ENCODE data around the gene SLC66A1.

DNA sequence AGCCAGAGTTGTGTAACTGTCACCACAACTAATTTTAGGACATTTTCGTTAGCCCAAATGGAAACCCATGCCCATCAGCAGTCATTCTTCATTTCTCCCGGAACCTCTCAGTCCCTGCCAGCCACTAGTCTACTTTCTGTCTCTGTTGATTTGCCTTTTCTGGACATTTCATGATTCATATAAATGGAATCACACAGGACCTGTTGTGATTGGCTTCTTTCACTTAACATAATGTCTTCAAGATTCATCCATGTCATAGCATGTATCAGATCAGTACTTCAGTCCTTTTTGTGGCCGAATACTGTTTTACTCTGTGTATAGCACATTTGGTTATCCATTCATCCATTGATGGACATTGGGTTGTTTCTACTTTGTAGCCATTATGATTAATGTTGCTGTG is 7.1 kb downstream of the SLC66A1 start:
- TF ChIP-seq ZNF232 (CRISPR knock-in tag; IDR thresholded peaks at IDR 0.05), result no peak
- TF ChIP-seq SP1 (CRISPR knock-in tag; conservative IDR thresholded peaks at IDR 0.05), result no peak
- TF ChIP-seq, protein P1, sequence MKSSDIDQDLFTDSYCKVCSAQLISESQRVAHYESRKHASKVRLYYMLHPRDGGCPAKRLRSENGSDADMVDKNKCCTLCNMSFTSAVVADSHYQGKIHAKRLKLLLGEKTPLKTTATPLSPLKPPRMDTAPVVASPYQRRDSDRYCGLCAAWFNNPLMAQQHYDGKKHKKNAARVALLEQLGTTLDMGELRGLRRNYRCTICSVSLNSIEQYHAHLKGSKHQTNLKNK (CRISPR knock-in tag; IDR thresholded peaks at IDR 0.05), result no peak
- TF ChIP-seq, protein P2, sequence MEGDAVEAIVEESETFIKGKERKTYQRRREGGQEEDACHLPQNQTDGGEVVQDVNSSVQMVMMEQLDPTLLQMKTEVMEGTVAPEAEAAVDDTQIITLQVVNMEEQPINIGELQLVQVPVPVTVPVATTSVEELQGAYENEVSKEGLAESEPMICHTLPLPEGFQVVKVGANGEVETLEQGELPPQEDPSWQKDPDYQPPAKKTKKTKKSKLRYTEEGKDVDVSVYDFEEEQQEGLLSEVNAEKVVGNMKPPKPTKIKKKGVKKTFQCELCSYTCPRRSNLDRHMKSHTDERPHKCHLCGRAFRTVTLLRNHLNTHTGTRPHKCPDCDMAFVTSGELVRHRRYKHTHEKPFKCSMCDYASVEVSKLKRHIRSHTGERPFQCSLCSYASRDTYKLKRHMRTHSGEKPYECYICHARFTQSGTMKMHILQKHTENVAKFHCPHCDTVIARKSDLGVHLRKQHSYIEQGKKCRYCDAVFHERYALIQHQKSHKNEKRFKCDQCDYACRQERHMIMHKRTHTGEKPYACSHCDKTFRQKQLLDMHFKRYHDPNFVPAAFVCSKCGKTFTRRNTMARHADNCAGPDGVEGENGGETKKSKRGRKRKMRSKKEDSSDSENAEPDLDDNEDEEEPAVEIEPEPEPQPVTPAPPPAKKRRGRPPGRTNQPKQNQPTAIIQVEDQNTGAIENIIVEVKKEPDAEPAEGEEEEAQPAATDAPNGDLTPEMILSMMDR (IDR thresholded peaks at IDR 0.05), result no peak
- no peak for TF ChIP-seq TCF7 (CRISPR knock-in tag; IDR thresholded peaks at IDR 0.05; ENCODE audit: low read depth)
- TF ChIP-seq, protein P3, sequence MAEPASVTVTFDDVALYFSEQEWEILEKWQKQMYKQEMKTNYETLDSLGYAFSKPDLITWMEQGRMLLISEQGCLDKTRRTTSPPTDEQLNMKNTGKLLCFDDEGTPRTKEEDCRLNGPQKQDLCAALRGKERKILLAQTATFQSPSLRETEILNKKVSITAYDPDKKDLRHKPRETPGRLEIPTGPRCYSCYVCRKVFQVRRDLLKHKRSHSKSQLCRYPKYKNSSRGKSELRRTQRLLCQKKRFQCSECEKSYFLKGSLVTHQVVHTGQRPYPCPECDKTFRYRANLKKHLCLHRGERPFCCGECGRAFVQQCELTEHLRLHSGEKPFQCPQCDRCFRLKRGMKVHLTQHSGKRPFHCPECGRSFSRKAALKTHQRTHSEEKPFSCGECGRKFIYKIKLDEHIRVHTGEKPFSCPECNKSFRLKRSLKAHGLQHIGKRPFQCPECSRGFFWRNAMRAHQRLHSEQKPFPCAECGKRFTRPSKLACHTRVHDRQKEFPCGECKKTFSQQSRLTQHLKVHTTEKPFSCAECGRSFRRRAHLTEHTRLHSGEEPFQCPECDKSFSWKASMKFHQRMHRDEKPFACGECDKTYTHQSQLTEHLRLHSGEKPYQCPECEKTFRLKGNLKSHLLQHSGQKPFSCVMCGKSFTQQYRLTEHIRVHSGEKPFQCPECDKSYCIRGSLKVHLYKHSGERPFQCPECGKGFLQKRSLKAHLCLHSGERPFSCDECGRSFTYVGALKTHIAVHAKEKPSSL (CRISPR knock-in tag; conservative IDR thresholded peaks at IDR 0.05), result no peak
- no peak for TF ChIP-seq MXD4 (CRISPR knock-in tag; IDR thresholded peaks at IDR 0.05; ENCODE audit: borderline replicate concordance)
- TF ChIP-seq, protein P4, sequence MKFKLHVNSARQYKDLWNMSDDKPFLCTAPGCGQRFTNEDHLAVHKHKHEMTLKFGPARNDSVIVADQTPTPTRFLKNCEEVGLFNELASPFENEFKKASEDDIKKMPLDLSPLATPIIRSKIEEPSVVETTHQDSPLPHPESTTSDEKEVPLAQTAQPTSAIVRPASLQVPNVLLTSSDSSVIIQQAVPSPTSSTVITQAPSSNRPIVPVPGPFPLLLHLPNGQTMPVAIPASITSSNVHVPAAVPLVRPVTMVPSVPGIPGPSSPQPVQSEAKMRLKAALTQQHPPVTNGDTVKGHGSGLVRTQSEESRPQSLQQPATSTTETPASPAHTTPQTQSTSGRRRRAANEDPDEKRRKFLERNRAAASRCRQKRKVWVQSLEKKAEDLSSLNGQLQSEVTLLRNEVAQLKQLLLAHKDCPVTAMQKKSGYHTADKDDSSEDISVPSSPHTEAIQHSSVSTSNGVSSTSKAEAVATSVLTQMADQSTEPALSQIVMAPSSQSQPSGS (CRISPR knock-in tag; IDR thresholded peaks at IDR 0.05; ENCODE audit: borderline replicate concordance, low read depth), result no peak
- TF ChIP-seq, protein P5, sequence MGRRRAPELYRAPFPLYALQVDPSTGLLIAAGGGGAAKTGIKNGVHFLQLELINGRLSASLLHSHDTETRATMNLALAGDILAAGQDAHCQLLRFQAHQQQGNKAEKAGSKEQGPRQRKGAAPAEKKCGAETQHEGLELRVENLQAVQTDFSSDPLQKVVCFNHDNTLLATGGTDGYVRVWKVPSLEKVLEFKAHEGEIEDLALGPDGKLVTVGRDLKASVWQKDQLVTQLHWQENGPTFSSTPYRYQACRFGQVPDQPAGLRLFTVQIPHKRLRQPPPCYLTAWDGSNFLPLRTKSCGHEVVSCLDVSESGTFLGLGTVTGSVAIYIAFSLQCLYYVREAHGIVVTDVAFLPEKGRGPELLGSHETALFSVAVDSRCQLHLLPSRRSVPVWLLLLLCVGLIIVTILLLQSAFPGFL (CRISPR knock-in tag; IDR thresholded peaks at IDR 0.05; ENCODE audit: borderline replicate concordance), result no peak
- TF ChIP-seq, protein P6, sequence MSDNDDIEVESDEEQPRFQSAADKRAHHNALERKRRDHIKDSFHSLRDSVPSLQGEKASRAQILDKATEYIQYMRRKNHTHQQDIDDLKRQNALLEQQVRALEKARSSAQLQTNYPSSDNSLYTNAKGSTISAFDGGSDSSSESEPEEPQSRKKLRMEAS (CRISPR knock-in tag; IDR thresholded peaks at IDR 0.05), result no peak
- TF ChIP-seq, protein P7, sequence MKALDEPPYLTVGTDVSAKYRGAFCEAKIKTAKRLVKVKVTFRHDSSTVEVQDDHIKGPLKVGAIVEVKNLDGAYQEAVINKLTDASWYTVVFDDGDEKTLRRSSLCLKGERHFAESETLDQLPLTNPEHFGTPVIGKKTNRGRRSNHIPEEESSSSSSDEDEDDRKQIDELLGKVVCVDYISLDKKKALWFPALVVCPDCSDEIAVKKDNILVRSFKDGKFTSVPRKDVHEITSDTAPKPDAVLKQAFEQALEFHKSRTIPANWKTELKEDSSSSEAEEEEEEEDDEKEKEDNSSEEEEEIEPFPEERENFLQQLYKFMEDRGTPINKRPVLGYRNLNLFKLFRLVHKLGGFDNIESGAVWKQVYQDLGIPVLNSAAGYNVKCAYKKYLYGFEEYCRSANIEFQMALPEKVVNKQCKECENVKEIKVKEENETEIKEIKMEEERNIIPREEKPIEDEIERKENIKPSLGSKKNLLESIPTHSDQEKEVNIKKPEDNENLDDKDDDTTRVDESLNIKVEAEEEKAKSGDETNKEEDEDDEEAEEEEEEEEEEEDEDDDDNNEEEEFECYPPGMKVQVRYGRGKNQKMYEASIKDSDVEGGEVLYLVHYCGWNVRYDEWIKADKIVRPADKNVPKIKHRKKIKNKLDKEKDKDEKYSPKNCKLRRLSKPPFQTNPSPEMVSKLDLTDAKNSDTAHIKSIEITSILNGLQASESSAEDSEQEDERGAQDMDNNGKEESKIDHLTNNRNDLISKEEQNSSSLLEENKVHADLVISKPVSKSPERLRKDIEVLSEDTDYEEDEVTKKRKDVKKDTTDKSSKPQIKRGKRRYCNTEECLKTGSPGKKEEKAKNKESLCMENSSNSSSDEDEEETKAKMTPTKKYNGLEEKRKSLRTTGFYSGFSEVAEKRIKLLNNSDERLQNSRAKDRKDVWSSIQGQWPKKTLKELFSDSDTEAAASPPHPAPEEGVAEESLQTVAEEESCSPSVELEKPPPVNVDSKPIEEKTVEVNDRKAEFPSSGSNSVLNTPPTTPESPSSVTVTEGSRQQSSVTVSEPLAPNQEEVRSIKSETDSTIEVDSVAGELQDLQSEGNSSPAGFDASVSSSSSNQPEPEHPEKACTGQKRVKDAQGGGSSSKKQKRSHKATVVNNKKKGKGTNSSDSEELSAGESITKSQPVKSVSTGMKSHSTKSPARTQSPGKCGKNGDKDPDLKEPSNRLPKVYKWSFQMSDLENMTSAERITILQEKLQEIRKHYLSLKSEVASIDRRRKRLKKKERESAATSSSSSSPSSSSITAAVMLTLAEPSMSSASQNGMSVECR (CRISPR knock-in tag; IDR thresholded peaks at IDR 0.05; ENCODE audit: borderline replicate concordance), result no peak

Data from WTC11 (cell line).